Measurements from ENCODE around the gene SUDS3. TPM values are rescaled to one million over a fixed set of nuclear protein-coding genes. Genes with fewer than 3 reads are reported as not detected.

Gene SUDS3, protein sequence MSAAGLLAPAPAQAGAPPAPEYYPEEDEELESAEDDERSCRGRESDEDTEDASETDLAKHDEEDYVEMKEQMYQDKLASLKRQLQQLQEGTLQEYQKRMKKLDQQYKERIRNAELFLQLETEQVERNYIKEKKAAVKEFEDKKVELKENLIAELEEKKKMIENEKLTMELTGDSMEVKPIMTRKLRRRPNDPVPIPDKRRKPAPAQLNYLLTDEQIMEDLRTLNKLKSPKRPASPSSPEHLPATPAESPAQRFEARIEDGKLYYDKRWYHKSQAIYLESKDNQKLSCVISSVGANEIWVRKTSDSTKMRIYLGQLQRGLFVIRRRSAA
- total RNA-seq (ENCODE audit: low replicate concordance) = 24.3 and 25.6 TPM in 2 replicates

DNA sequence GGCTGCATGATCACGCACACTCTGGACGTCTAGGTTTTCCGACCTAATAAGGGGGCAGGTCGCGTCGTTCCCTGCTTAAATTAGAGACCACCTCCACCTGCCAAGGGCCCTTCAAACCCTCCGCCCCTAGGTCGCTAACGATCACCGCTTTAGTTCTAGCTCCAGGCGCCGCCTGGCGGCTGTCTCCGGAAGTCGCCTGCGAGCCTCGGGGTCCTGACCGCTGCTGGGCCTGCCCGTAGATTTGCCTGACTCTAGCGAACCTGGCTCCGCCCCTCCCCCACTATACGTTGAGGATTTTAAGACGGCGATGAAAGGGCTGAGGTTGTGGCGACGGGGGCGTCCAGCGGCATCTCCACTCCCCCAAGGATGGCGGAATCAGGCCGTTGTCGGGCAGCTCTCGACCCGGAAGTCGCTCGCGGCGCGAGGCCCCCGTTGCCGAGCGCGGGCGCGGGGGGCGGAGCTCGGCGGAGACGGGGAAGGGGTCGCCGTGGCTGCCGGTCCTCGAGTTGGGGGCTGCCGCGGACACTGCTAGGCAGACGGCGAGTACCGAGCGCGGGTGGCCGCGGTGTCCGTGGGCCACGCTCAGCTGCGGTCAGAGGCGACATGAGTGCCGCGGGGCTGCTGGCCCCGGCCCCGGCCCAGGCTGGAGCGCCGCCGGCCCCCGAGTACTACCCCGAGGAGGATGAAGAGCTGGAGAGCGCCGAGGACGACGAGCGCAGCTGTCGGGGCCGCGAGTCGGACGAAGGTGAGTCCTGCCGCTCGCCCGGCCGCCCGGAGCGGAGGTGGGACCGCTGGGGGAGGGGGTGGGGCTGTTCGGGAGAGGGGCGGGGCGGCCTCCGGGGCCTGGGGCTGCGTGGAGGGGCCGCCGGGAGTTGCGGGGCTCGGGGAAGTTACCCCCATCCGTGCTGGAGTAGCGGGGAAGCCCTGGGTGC, at the start of gene SUDS3:
SUDS3 (plus strand) TSS at position 467 of the 932 bp plus-strand sequence; CDS start at position 604, 137 bp downstream.

DNA sequence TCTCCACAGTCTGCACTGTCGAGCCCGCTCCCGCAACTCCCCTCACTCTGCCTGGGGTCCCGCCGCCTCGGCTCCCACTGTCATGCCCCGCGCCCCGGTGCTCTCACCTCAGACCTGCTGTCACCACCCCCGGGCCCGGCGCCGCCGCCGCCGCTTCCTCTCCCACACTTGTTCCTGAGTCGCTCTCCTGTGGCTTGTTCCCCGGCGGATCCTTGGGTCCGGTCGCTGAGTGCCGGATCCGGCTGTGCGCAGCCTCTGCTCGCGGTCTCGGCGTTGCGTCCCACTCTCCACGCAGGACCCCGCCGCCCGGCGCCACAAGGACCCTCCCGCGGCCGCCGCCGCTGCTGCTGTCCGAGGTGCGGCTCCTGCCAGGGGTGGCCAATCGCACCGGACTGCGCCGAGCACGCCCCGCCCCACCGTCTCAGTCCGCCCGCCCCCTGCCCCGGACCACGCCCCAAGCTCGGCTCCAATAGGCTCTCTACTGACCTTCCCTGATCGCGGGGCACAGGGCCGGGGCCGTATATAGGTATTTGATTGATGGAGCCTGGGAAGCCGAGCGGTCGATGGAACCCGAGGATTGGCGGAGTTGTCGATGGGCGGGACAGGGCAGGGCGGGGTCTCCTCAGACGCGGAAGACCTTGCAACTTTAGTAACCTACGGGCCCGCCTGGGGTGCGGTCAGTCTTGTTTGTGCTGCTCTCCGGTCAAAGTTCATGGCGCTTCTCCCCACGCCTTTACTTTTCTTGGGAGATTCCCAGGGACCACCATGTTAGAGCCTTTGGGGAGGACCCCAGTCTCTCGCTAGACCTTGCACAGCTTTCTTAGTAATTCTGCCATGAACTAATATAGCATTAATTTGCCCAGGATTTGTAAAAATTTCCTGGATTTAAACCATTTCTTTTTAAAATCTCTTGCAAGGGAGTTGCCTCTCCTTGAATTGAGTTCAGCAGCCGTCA, 3.5 kb upstream of the SUDS3 start, which contains the start of gene TAOK3:
TAOK3 (minus strand) TSS at position 367 of the 955 bp plus-strand sequence. CDS start 117,340 bp downstream, outside the sequence.

Other genes with a start within 250 kb of the SUDS3 start
- 199 and 289 TPM in 2 replicates for gene PEBP1, start 240.4 kb upstream of the SUDS3 start, total RNA-seq (ENCODE audit: low replicate concordance)
- 21.7 and 53.9 TPM in 2 replicates for gene TAOK3, start 3.6 kb upstream of the SUDS3 start, total RNA-seq (ENCODE audit: low replicate concordance)